CD4-positive, alpha-beta memory T cell (primary cell): ENCODE results near the gene YIPF1. TPM values are rescaled to one million over a fixed set of nuclear protein-coding genes. Genes with fewer than 3 reads are reported as not detected.
"Not testable (repeated sequence)": the region's sequence is repeated elsewhere in the genome, so short reads cannot be mapped to it uniquely, and the experiment has no call there.

Source experiments
- CTCF ChIA-PET: fragments of 350-600 bp; sonication (Branson Sonifier 250); formaldehyde crosslinking; loops from one replicate; lab custom pipeline; 2021; ENCODE audit warnings: inconsistent platforms; ENCODE audit not compliant: partially characterized antibody; lab: Charles Lee
- POLR2A ChIA-PET: fragments of 350-600 bp; sonication (Branson Sonifier 250); formaldehyde crosslinking; loops from one replicate; lab custom pipeline; 2021; ENCODE audit not compliant: partially characterized antibody; lab: Charles Lee
- DNase-seq, 5 donors: peaks; one replicate each; pipeline versions ENCODE4 v3.0.0 to v3.0.0-alpha.2; 2020 to 2022; ENCODE audit warnings: mixed read lengths in 1 of 5
- H3K27ac ChIP-seq: one replicate; pipeline ENCODE4 v1.7.0; 2013; ENCODE audit warnings: low read depth, low read length
- H3K27me3 ChIP-seq: 2 replicates; pipeline ENCODE4 v1.7.0; 2013; ENCODE audit warnings: mild to moderate bottlenecking, low read length, moderate library complexity; ENCODE audit not compliant: insufficient read depth
- H3K36me3 ChIP-seq: 2 replicates; pipeline ENCODE4 v1.7.0; 2013; ENCODE audit warnings: mild to moderate bottlenecking, low read length, moderate library complexity; ENCODE audit not compliant: insufficient read depth
- H3K4me1 ChIP-seq: 2 replicates; pipeline ENCODE4 v1.7.0; 2013; ENCODE audit warnings: mild to moderate bottlenecking, low read length, moderate library complexity; ENCODE audit not compliant: insufficient read depth
- H3K4me3 ChIP-seq, 2 donors: one replicate each; pipeline ENCODE4 v1.7.0; 2013; ENCODE audit warnings: low read length in 2 of 2, mild to moderate bottlenecking in 1 of 2
- H3K9me3 ChIP-seq, 2 donors: one replicate each; pipeline ENCODE4 v1.7.0; 2013; ENCODE audit warnings: low read length in 2 of 2, control low read depth in 1 of 2; ENCODE audit not compliant: control insufficient read depth in 1 of 2
- H3K27ac Mint-ChIP-seq, 7 donors: one replicate each; pipeline ENCODE4 v1.8.0; 2020 to 2021; ENCODE audit warnings: mixed read lengths in 7 of 7, mild to moderate bottlenecking in 6 of 7, inconsistent platforms in 3 of 7, moderate library complexity in 3 of 7
- H3K27me3 Mint-ChIP-seq, 2 donors: one replicate each; pipeline ENCODE4 v1.8.0; 2020 to 2021; ENCODE audit warnings: mixed read lengths in 2 of 2
- H3K36me3 Mint-ChIP-seq, 2 donors: one replicate each; pipeline ENCODE4 v1.8.0; 2020 to 2021; ENCODE audit warnings: mixed read lengths in 2 of 2, inconsistent platforms in 1 of 2, mild to moderate bottlenecking in 1 of 2
- H3K4me1 Mint-ChIP-seq, 4 donors: one replicate each; pipeline ENCODE4 v1.8.0; 2020 to 2021; ENCODE audit warnings: mixed read lengths in 4 of 4, mild to moderate bottlenecking in 1 of 4
- H3K4me3 Mint-ChIP-seq, 8 donors: one replicate each; pipeline ENCODE4 v1.8.0; 2020 to 2021; ENCODE audit warnings: mixed read lengths in 8 of 8, mild to moderate bottlenecking in 7 of 8, moderate library complexity in 6 of 8, inconsistent platforms in 3 of 8
- H3K9me3 Mint-ChIP-seq, 8 donors: one replicate each; pipeline ENCODE4 v1.8.0; 2020 to 2021; ENCODE audit warnings: mixed read lengths in 8 of 8, mild to moderate bottlenecking in 5 of 8, inconsistent platforms in 3 of 8, moderate library complexity in 1 of 8
- intact Hi-C: fragments of 100-400 bp; cut with micrococcal nuclease; formaldehyde crosslinking; loops from one replicate; pipeline ENCODE4 v1.15.1; 2023
- polyA plus RNA-seq, 2 donors: library from polyadenylated mRNA; unstranded; fragments of 300-500 nt; fragmentation: Illumina TruSeq; gene quantifications; one replicate each; pipeline ENCODE4 v1.2.3, GENCODE V29; 2021
- total RNA-seq, 2 experiments: library from RNA; stranded (reverse); gene quantifications; one replicate each; pipeline ENCODE4 v1.2.3, GENCODE V29; 2021

The YIPF1 gene
- total and polyA plus RNA-seq, 4 experiments from 2014 or later = 14.8 to 30.5 (median 20.2) TPM

DNA sequence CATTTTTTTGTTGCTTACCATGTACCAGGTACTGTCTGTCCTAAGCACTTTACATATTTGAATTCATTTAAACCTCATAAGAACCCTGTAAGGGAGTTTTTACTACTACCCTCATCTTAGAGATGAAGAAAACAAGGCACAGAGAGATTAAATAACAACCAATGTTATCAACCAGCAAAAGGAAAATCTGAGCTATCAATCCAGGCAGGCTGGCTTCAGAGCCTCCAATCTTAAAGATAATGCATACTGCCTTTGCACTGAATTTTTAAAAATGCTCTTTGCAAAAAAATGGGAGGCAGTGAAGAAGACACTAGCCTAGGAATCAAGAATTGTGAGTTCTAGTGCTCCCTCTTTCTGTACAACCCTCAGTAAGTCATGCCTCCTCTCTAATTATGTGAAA, 70.2 kb downstream of the YIPF1 start:
- no peaks in the 10 kb centered on the region for H3K9me3 Mint-ChIP-seq
- POLR2A ChIA-PET = no interaction called here

DNA sequence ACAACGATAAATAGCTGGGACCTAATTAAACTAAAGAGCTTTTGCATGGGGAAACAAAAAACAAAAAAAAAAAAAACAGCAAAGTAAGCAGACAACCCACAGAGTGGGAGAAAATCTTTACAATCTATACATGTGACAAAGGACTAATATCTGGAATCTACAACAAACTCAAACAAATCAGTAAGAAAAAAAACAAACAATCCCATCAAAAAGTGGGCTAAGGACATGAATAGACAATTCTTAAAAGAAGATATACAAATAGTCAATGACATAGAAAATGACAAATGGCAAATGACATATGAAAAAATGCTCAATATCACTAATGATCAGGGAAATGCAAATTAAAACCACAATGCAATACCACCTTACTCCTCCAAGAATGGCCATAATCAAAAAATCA, 73.0 kb downstream of the YIPF1 start:
- peak overlapping the region in 1 of 7 donors; percentile 6 for H3K27ac Mint-ChIP-seq
- H3K4me1 Mint-ChIP-seq, H3K9me3 Mint-ChIP-seq, DNase-seq, H3K9me3 ChIP-seq, H3K4me1 ChIP-seq, CTCF ChIA-PET, H3K4me3 ChIP-seq, H3K27me3 ChIP-seq, H3K4me3 Mint-ChIP-seq, H3K36me3 ChIP-seq, POLR2A ChIA-PET, intact Hi-C loops, H3K27ac ChIP-seq, H3K27me3 Mint-ChIP-seq: not testable (repeated sequence)
- H3K36me3 Mint-ChIP-seq = peaks cover 62 to 76% of the 10 kb centered on the region in 2 donors

More for the DNA sequence above, 70.2 kb downstream of the YIPF1 start:
- CTCF ChIA-PET = interaction anchor here (0.6 kb wide), 1 partner anchor 681 kb away, joined by 3 read pairs; no protein-coding TSS in a partner anchor
- intact Hi-C loops = no loop called here
- DNase-seq = no peak
- no peaks in the 10 kb centered on the region for H3K4me1 ChIP-seq
- no peak overlapping the region for H3K4me3 Mint-ChIP-seq
- no peaks in the 10 kb centered on the region for H3K27me3 ChIP-seq
- peaks cover 45 to 63% of the 10 kb centered on the region in 2 donors for H3K36me3 Mint-ChIP-seq
- peaks cover 0 to 7% (median 3%) of the 10 kb centered on the region in 4 donors for H3K4me1 Mint-ChIP-seq
- H3K27me3 Mint-ChIP-seq = no peaks in the 10 kb centered on the region
- H3K36me3 ChIP-seq = no peaks in the 10 kb centered on the region
- H3K4me3 ChIP-seq = no peak overlapping the region
- H3K27ac ChIP-seq = no peak overlapping the region
- no peaks in the 10 kb centered on the region for H3K9me3 ChIP-seq
- no peak overlapping the region for H3K27ac Mint-ChIP-seq

DNA sequence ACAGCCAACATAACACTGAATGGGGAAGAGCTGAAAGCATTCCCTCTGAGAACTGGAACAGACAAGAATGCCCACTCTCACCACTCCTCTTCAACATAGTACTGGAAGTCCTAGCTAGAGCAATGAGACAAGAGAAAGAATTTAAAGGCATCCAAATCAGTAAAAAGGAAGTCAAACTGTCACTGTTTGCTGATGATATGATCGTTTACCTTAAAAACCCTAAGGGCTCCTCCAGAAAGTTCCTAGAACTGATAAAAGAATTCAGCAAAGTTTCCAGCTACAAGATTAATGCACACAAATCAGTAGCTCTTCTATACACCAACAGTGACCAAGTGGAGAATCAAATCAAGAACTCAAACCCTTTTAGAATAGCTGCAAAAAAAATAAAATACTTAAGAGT, 74.1 kb downstream of the YIPF1 start:
- H3K27me3 ChIP-seq, H3K9me3 Mint-ChIP-seq, intact Hi-C loops, H3K4me3 ChIP-seq, POLR2A ChIA-PET, H3K27ac Mint-ChIP-seq, H3K4me1 ChIP-seq, DNase-seq, CTCF ChIA-PET, H3K36me3 ChIP-seq, H3K4me1 Mint-ChIP-seq, H3K4me3 Mint-ChIP-seq, H3K27me3 Mint-ChIP-seq, H3K9me3 ChIP-seq, H3K27ac ChIP-seq: not testable (repeated sequence)
- H3K36me3 Mint-ChIP-seq = peaks cover 69 to 79% of the 10 kb centered on the region in 2 donors

DNA sequence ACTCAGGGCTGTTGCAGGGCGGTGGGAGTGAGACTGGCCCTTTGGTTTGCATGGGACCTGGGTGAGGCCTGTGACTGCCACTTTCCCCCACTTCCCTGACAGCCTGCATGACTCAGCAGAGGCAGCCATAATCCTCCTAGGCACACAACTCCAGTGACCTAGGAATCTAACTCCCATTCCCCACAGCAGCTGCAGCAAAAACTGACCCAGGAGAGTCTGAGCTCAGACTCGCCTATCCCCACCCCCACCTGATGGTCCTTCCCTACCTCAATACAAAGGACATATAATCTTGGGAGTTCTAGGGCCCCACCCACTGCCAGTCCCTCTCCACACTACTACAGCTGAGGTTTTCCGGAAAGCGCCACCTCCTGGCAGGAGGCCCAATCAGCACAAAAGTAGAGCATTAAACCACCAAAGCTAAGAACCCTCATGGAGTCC, 78.2 kb downstream of the YIPF1 start:
- H3K36me3 Mint-ChIP-seq = peaks cover 69 to 74% of the 10 kb centered on the region in 2 donors
- ChIA-PET POLR2A (no interaction called here), CTCF (no interaction called here)
- intact Hi-C loops = no loop called here
- peaks cover 0 to 5% (median 5%) of the 10 kb centered on the region in 4 donors for H3K4me1 Mint-ChIP-seq
- DNase-seq = no peak
- H3K27ac Mint-ChIP-seq = peak overlapping the region in 2 of 7 donors; percentile 12 to 60
- H3K27me3 Mint-ChIP-seq = no peaks in the 10 kb centered on the region
- Histone ChIP-seq H3K36me3 (peaks cover 10% of the 10 kb centered on the region), H3K9me3 (no peaks in the 10 kb centered on the region), H3K4me3 (no peak overlapping the region), H3K27me3 (no peaks in the 10 kb centered on the region), H3K4me1 (no peaks in the 10 kb centered on the region), H3K27ac (no peak overlapping the region)
- H3K4me3 Mint-ChIP-seq = no peak overlapping the region
- H3K9me3 Mint-ChIP-seq = no peaks in the 10 kb centered on the region

DNA sequence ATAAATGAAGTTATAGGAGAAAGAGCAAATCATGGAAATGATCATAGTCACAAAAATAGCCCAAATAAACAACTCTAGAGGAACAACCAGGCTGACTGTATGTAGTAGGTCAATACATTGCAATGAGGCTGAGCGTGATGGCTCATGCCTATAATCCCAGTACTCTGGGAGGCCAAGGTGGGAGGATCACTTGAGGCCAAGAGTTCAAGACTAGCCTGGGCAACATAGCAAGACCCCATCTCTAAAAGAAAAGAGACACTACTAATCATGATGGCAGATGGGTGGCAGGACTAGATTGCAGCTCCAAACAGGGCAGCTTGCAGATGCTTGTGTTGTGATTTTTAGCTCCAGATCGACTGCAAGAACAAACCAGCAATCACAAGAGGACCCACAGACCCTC, 79.1 kb downstream of the YIPF1 start:
- ChIA-PET POLR2A (no interaction called here), CTCF (no interaction called here)
- Mint-ChIP-seq H3K9me3 (no peaks in the 10 kb centered on the region), H3K4me3 (no peak overlapping the region), H3K27ac (peak overlapping the region in 2 of 7 donors; percentile 10 to 32), H3K4me1 (peaks cover 0 to 5% (median 5%) of the 10 kb centered on the region in 4 donors), H3K36me3 (peaks cover 67 to 70% of the 10 kb centered on the region in 2 donors), H3K27me3 (no peaks in the 10 kb centered on the region)
- no peak overlapping the region for H3K4me3 ChIP-seq
- no peak for DNase-seq
- no peaks in the 10 kb centered on the region for H3K9me3 ChIP-seq
- no peaks in the 10 kb centered on the region for H3K4me1 ChIP-seq
- intact Hi-C loops = no loop called here
- peaks cover 10% of the 10 kb centered on the region for H3K36me3 ChIP-seq
- no peaks in the 10 kb centered on the region for H3K27me3 ChIP-seq
- H3K27ac ChIP-seq = no peak overlapping the region

DNA sequence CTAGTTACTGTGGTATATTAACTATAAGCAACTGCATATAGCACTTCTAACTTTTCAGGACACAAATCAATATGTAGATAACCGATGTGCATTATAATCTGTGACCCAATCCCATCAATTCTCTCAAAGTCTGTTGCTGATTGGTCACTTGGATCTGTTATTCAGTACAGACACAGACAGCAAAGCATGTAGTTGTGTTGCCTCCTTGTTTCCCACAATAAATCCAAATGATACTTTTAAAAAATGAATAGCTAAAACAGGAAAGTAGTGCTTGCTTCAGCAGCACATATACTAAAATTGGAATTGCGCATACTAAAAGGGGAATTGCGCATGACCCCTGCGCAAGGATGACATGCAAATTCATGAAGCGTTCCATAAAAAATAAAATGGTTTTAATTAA, 79.6 kb downstream of the YIPF1 start:
- H3K4me1 Mint-ChIP-seq = peaks cover 0 to 5% (median 4%) of the 10 kb centered on the region in 4 donors
- H3K27ac Mint-ChIP-seq = no peak overlapping the region
- intact Hi-C loops = no loop called here
- no peaks in the 10 kb centered on the region for H3K9me3 Mint-ChIP-seq
- CTCF ChIA-PET = no interaction called here
- H3K27me3 Mint-ChIP-seq = no peaks in the 10 kb centered on the region
- no peak overlapping the region for H3K4me3 Mint-ChIP-seq
- Histone ChIP-seq H3K36me3 (peaks cover 10% of the 10 kb centered on the region), H3K4me3 (no peak overlapping the region), H3K4me1 (no peaks in the 10 kb centered on the region), H3K27me3 (no peaks in the 10 kb centered on the region), H3K27ac (no peak overlapping the region), H3K9me3 (no peaks in the 10 kb centered on the region)
- POLR2A ChIA-PET = no interaction called here
- no peak for DNase-seq
- peaks cover 64 to 70% of the 10 kb centered on the region in 2 donors for H3K36me3 Mint-ChIP-seq

DNA sequence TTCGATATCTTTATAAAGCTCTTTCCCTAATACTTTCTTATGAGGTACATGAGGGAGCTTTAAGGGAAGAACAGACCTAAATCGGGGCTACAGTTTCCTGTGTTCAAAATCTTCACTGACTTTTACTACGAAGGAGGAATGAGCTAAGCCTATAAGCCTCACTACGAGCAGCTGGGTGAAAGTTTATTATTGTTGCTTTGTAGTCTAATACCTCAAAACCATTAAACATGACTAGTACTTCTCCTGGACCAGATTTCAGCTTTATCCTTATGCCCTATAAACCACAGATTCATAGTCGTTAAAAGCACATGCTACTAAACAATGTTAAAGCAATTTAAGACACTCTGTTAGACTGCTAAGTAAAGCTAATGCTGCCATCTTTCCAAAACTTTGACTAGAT, 81.7 kb downstream of the YIPF1 start:
- no peak for DNase-seq
- Mint-ChIP-seq H3K36me3 (peaks cover 54 to 63% of the 10 kb centered on the region in 2 donors), H3K27ac (no peak overlapping the region), H3K4me1 (peaks cover 0 to 2% (median 0%) of the 10 kb centered on the region in 4 donors), H3K27me3 (no peaks in the 10 kb centered on the region), H3K4me3 (no peak overlapping the region), H3K9me3 (no peaks in the 10 kb centered on the region)
- POLR2A ChIA-PET = no interaction called here
- Histone ChIP-seq H3K27ac (no peak overlapping the region), H3K27me3 (no peaks in the 10 kb centered on the region), H3K36me3 (peaks cover 7% of the 10 kb centered on the region), H3K9me3 (no peaks in the 10 kb centered on the region), H3K4me3 (no peak overlapping the region), H3K4me1 (no peaks in the 10 kb centered on the region)
- intact Hi-C loops = no loop called here
- CTCF ChIA-PET = no interaction called here
